K562 (cell line): ENCODE data around the gene CARD11. TPM values are rescaled to one million over a fixed set of nuclear protein-coding genes. Genes with fewer than 3 reads are reported as not detected.

Experiments used
- ATAC-seq: fragments of 200-7000 bp; cut with Tn5 transposase; 3 replicates; pipeline ENCODE4 v1.9.1; 2020; ENCODE audit warnings: moderate library complexity
- BruUV-seq: library from RNA; stranded (reverse); fragments of 400-500 nt; replicated peaks from 2 replicates; lab custom pipeline; 2021; lab: Mats Ljungman, UMichigan
- CTCF ChIA-PET: fragments of 300-600 bp; formaldehyde crosslinking; extraction: SDS; loops from one replicate; lab custom pipeline; 2021; ENCODE audit warnings: low intra/inter-chr PET ratio; lab: Yijun Ruan, JAX
- POLR2A ChIA-PET: fragments of 300-600, 350-650 bp; sonication (Branson Sonifier 250); formaldehyde crosslinking; extraction: SDS; loops from one replicate; lab custom pipeline; 2021; ENCODE audit warnings: antibody characterized with exemption, inconsistent platforms; lab: Yijun Ruan, JAX
- DNase-seq, 4 experiments: peaks; one replicate each; pipeline versions ENCODE4 v3.0.0 to v3.0.0-alpha.2; 2011 to 2018; ENCODE audit warnings: low spot score in 3 of 4, mixed read lengths in 3 of 4; ENCODE audit errors: extremely low read depth in 1 of 4
- FAIRE-seq: peaks from 2 replicates; lab custom pipeline; 2011; peaks lifted over from hg19 to GRCh38; lab: Jason Lieb, UNC
- H2AFZ ChIP-seq: 2 replicates; pipeline ENCODE4 v1.6.0; 2011; ENCODE audit warnings: low read depth, low read length, control low read depth, inconsistent platforms
- H3K27ac ChIP-seq: fragments of 200-600 bp; 3 replicates; pipeline ENCODE4 v1.8.0; 2011; ENCODE audit warnings: low read depth, mild to moderate bottlenecking, control low read depth, inconsistent platforms, low read length, moderate library complexity, mixed read lengths; ENCODE audit errors: extremely low read depth
- H3K27me3 ChIP-seq, 2 experiments: fragments of 300-600 bp in 1 of 2; 2 replicates in 1 of 2; 3 replicates in 1 of 2; pipeline versions ENCODE4 v1.6.0 to v1.8.0; 2011; ENCODE audit warnings: inconsistent platforms in 2 of 2, low read length in 2 of 2, mild to moderate bottlenecking in 1 of 2, mixed read lengths in 1 of 2, moderate library complexity in 1 of 2; ENCODE audit not compliant: control insufficient read depth in 2 of 2, insufficient read depth in 2 of 2
- H3K36me3 ChIP-seq: fragments of 300-600 bp; 3 replicates; pipeline ENCODE4 v1.8.0; 2011; ENCODE audit warnings: mild to moderate bottlenecking, low read length, inconsistent platforms; ENCODE audit not compliant: control insufficient read depth, insufficient read depth
- H3K4me1 ChIP-seq, 2 experiments: fragments of 200-600 bp in 1 of 2; replicated peaks in 1 of 2; 2 replicates in 1 of 2; 3 replicates in 1 of 2; pipeline versions ENCODE4 v1.5.1 to v1.8.0; 2011; ENCODE audit warnings: inconsistent platforms in 2 of 2, low read length in 2 of 2, mild to moderate bottlenecking in 1 of 2, mixed read lengths in 1 of 2, moderate library complexity in 1 of 2; ENCODE audit not compliant: control insufficient read depth in 2 of 2, insufficient read depth in 2 of 2
- H3K4me2 ChIP-seq: 2 replicates; pipeline ENCODE4 v1.6.1; 2011; ENCODE audit warnings: low read length, control low read depth, inconsistent platforms, mixed read lengths; ENCODE audit not compliant: insufficient read depth
- H3K4me3 ChIP-seq: fragments of 200-600 bp; sonication (generic), shearing (Covaris generic); 2 replicates; pipeline ENCODE4 v1.5.1; 2016; ENCODE audit warnings: control low read depth, inconsistent platforms
- H3K79me2 ChIP-seq: fragments of 200-600 bp; 3 replicates; pipeline ENCODE4 v1.8.0; 2011; ENCODE audit warnings: low read length, inconsistent platforms; ENCODE audit not compliant: control insufficient read depth, insufficient read depth
- H3K9ac ChIP-seq, 2 experiments: 2 replicates each; pipeline versions ENCODE4 v1.6.0 to v1.6.1; 2011; ENCODE audit warnings: low read depth in 2 of 2, low read length in 2 of 2, control low read depth in 1 of 2, inconsistent platforms in 1 of 2, mild to moderate bottlenecking in 1 of 2, mixed read lengths in 1 of 2; ENCODE audit not compliant: insufficient read depth in 1 of 2
- H3K9me1 ChIP-seq: one replicate; pipeline ENCODE4 v1.6.0; 2011; ENCODE audit warnings: inconsistent platforms, mild to moderate bottlenecking, low read length, moderate library complexity; ENCODE audit not compliant: control insufficient read depth, insufficient read depth
- H3K9me3 ChIP-seq: replicated peaks from 2 replicates; pipeline ENCODE4 v1.5.1; 2011; ENCODE audit warnings: low read depth, low read length, inconsistent platforms; ENCODE audit not compliant: control insufficient read depth, insufficient read depth
- H4K20me1 ChIP-seq: replicated peaks from 2 replicates; pipeline ENCODE4 v1.6.1; 2011; ENCODE audit warnings: low read length, inconsistent platforms, mixed read lengths; ENCODE audit not compliant: control insufficient read depth, insufficient read depth
- CEBPB ChIP-seq: fragments of 450-650 bp; IDR thresholded peaks from 2 replicates; pipeline ENCODE4 v1.6.1; 2016; ENCODE audit warnings: missing genetic modification characterization, missing compliant biosample characterization
- CEBPG ChIP-seq, 3 experiments: fragments of 200-800 bp in 1 of 3; sonication (Bioruptor generic) in 1 of 3; sonication (generic) in 1 of 3; formaldehyde crosslinking in 1 of 3; IDR thresholded peaks in 2 of 3; conservative IDR thresholded peaks in 1 of 3; 2 replicates each; pipeline versions ENCODE4 v1.6.1 to v1.8.0; 2016 to 2022; ENCODE audit warnings: missing compliant biosample characterization in 2 of 3, missing genetic modification characterization in 2 of 3, mild to moderate bottlenecking in 1 of 3, missing genetic modification reagents in 1 of 3
- TSC22D4 ChIP-seq: fragments of 450-650 bp; IDR thresholded peaks from 2 replicates; pipeline ENCODE4 v1.6.1; 2016; ENCODE audit warnings: missing genetic modification characterization, missing biosample characterization, control low read depth
- WGBS: fragments of 100-300 bp; shearing (Covaris generic); methylation state at CpG from one replicate; pipeline ENCODE4 v1.1.6; 2016; ENCODE audit warnings: low coverage, mixed read lengths; ENCODE audit not compliant: insufficient coverage; ENCODE audit errors: missing lambda C conversion rate; 5-methylcytosine and 5-hydroxymethylcytosine counted together
- in situ Hi-C: fragments of 300-500 bp; cut with MboI; formaldehyde crosslinking; loops from 4 replicates; pipeline ENCODE4 v1.15.0; 2018; ENCODE audit warnings: inconsistent platforms, mixed read lengths
- intact Hi-C: fragments of 100-400 bp; cut with micrococcal nuclease; formaldehyde crosslinking; loops from 2 replicates; pipeline ENCODE4 v1.14.2; 2022
- polyA plus RNA-seq, 8 experiments: library from polyadenylated mRNA; depleted of rRNA in 4 of 8; stranded (reverse) in 5 of 8; unstranded in 3 of 8; fragments of >200 nt; fragmentation: Nextera tagmentation in 2 of 8; fragmentation: Illumina TruSeq in 1 of 8; extraction: Ambion mirVana in 2 of 8; extraction: Trizol in 1 of 8; gene quantifications; 2 replicates each; pipeline versions ENCODE4 v1.2.1 to v1.2.3, GENCODE V29; 2011 to 2014; ENCODE audit warnings: inconsistent platforms in 1 of 8, missing spikeins in 1 of 8
- total RNA-seq, 7 experiments: library from RNA; depleted of rRNA in 6 of 7; stranded (reverse); fragments of >200 nt in 6 of 7; fragmentation: Illumina TruSeq in 2 of 7; extraction: Trizol in 2 of 7; gene quantifications; 2 replicates each; pipeline versions ENCODE4 v1.2.1 to v1.2.3, GENCODE V29; 2011 to 2021; ENCODE audit warnings: low replicate concordance in 1 of 7

CARD11 gene
- total and polyA plus RNA-seq, 9 of the 15 experiments (the other 6 are each of a cell fraction or from before 2014, with no cell fraction given), result 0.07 to 12.8 (median 5.7) TPM

- ATAC-seq, result no peak
- BruUV-seq, result no TSS peak
Observed at GRCh38 chr7:2864204-2864985, 179.3 kb downstream of the CARD11 start.

More at GRCh38 chr7:2864204-2864985, 179.3 kb downstream of the CARD11 start:
- Histone ChIP-seq H3K4me1 (peaks cover 0 to 15% of the 10 kb centered on the region in 2 experiments; a peak in 3 of 5 replicates), H4K20me1 (no peaks in the 10 kb centered on the region), H3K27me3 (peaks cover 0 to 5% of the 10 kb centered on the region in 2 experiments; a peak in 2 of 5 replicates), H3K36me3 (no peaks in the 10 kb centered on the region), H3K4me3 (no peak overlapping the region), H3K9me3 (no peaks in the 10 kb centered on the region), H3K79me2 (no peaks in the 10 kb centered on the region), H3K9ac (no peak overlapping the region), H3K9me1 (no peaks in the 10 kb centered on the region), H3K27ac (no peak overlapping the region), H3K4me2 (no peak overlapping the region), H2AFZ (no peak overlapping the region)
- DNase-seq, result no peak
- 56% methylated on average over 12 of the region's 12 CpGs for WGBS
- POLR2A ChIA-PET, result interaction anchor here (0.6 kb wide), 1 partner anchor 23 kb away, joined by 3 read pairs; no protein-coding TSS in a partner anchor
- CTCF ChIA-PET, result interaction anchor here (0.9 to 2.1 kb wide), 4 partner anchors 290 to 1033 kb away, joined by 3 to 15 read pairs (median 8); no protein-coding TSS in a partner anchor
- intact Hi-C loops (loop anchor here (10.0 kb wide), 1 partner anchor 200 kb away; no protein-coding TSS in a partner anchor), in situ Hi-C loops (loop anchor here (25.0 kb wide), 1 partner anchor 1023 kb away; no protein-coding TSS in a partner anchor)
- 0 out of 2 replicates have a peak, but pooled peaks have one; percentile 11 for TF ChIP-seq CEBPB
- TF ChIP-seq CEBPG (CRISPR knock-in tag; IDR thresholded peaks at IDR 0.05), result no peak
- 0 out of 4 replicates have a peak, but pooled peaks of 1 of the 2 experiments have one; percentile 13 for TF ChIP-seq CEBPG (tag; conservative IDR thresholded peaks at IDR 0.05 in 1 of 2, IDR thresholded peaks at IDR 0.05 in 1 of 2)
- TF ChIP-seq TSC22D4 (tag), result no peak
- no peak for FAIRE-seq
